Hepatocyte (in vitro differentiated cells): Measurements from ENCODE around the gene ATP10D. TPM values are rescaled to one million over a fixed set of nuclear protein-coding genes. Genes with fewer than 3 reads are reported as not detected.

Experiments
- DNase-seq: peaks from one replicate; pipeline ENCODE4 v3.0.0-alpha.2; 2016; ENCODE audit warnings: low spot score
- H2AFZ ChIP-seq: fragments of 200-600 bp; sonication (generic); 2 replicates; pipeline ENCODE4 v1.6.0; 2016; ENCODE audit warnings: antibody characterized with exemption, mild to moderate bottlenecking
- H3K27ac ChIP-seq: fragments of 200-600 bp; sonication (generic); 2 replicates; pipeline ENCODE4 v1.5.1; 2016; ENCODE audit warnings: mild to moderate bottlenecking
- H3K27me3 ChIP-seq: fragments of 200-600 bp; sonication (generic); 2 replicates; pipeline ENCODE4 v1.6.1; 2016
- H3K36me3 ChIP-seq: fragments of 200-600 bp; sonication (generic); replicated peaks from 2 replicates; pipeline ENCODE4 v1.5.1; 2016; ENCODE audit warnings: low read depth; ENCODE audit not compliant: insufficient read depth
- H3K4me1 ChIP-seq: fragments of 200-600 bp; sonication (generic); 2 replicates; pipeline ENCODE4 v1.5.1; 2016; ENCODE audit warnings: mild to moderate bottlenecking, moderate library complexity; ENCODE audit not compliant: insufficient read depth
- H3K4me2 ChIP-seq: fragments of 200-600 bp; sonication (generic); 2 replicates; pipeline ENCODE4 v1.6.0; 2016
- H3K4me3 ChIP-seq: fragments of 200-600 bp; sonication (generic); 2 replicates; pipeline ENCODE4 v1.5.1; 2016; ENCODE audit warnings: mild to moderate bottlenecking
- H3K79me2 ChIP-seq: fragments of 200-600 bp; sonication (generic); 2 replicates; pipeline ENCODE4 v1.6.0; 2017; ENCODE audit warnings: mild to moderate bottlenecking
- H3K9me2 ChIP-seq: fragments of 200-600 bp; sonication (generic); replicated peaks from 2 replicates; pipeline ENCODE4 v1.6.0; 2017; ENCODE audit warnings: mild to moderate bottlenecking; ENCODE audit not compliant: insufficient read depth
- H3K9me3 ChIP-seq: fragments of 200-600 bp; sonication (generic); 2 replicates; pipeline ENCODE4 v1.5.1; 2016; ENCODE audit warnings: low read depth, mild to moderate bottlenecking
- H4K20me1 ChIP-seq: fragments of 200-600 bp; sonication (generic); 2 replicates; pipeline ENCODE4 v1.6.0; 2016; ENCODE audit warnings: mild to moderate bottlenecking; ENCODE audit not compliant: insufficient read depth, poor library complexity, severe bottlenecking
- CTCF ChIP-seq: fragments of 200-600 bp; sonication (generic); IDR thresholded peaks from 2 replicates; pipeline ENCODE4 v1.5.1; 2016; ENCODE audit warnings: antibody characterized with exemption, mild to moderate bottlenecking; ENCODE audit not compliant: poor library complexity
- EZH2 ChIP-seq: fragments of 200-600 bp; sonication (generic); IDR thresholded peaks from 2 replicates; pipeline ENCODE4 v1.6.1; 2016; ENCODE audit warnings: antibody characterized with exemption, mild to moderate bottlenecking, borderline replicate concordance
- EZH2phosphoT487 ChIP-seq: fragments of 200-600 bp; sonication (generic); IDR thresholded peaks from one replicate; pipeline ENCODE4 v1.6.1; 2018; ENCODE audit warnings: antibody characterized with exemption, mild to moderate bottlenecking, low read depth, moderate library complexity; ENCODE audit not compliant: unreplicated experiment, severe bottlenecking
- WGBS: methylation state at CpG from one replicate; pipeline ENCODE4 v1.1.6; 2016; ENCODE audit warnings: low lambda C conversion rate; ENCODE audit errors: missing lambda C conversion rate; 5-methylcytosine and 5-hydroxymethylcytosine counted together
- polyA plus RNA-seq: library from polyadenylated mRNA; unstranded; fragments of >200 nt; fragmentation: Nextera tagmentation; extraction: Ambion mirVana; gene quantifications from 2 replicates; pipeline ENCODE4 v1.2.1, GENCODE V29; 2016
- total RNA-seq: library from RNA; depleted of rRNA; stranded (reverse); fragments of >200 nt; gene quantifications from 2 replicates; pipeline ENCODE4 v1.2.3, GENCODE V29; 2014

The ATP10D gene
- total and polyA plus RNA-seq, 2 experiments from 2014 or later: 8.0 to 14.7 TPM

GRCh38 chr4:47577779-47578553 lies 92.9 kb downstream of the ATP10D start:
- 39% methylated on average over 7 of the region's 7 CpGs for WGBS
- no peak overlapping the region for H3K4me3 ChIP-seq
- no peaks in the 10 kb centered on the region for H3K27me3 ChIP-seq
- no peaks in the 10 kb centered on the region for H3K36me3 ChIP-seq
- no peaks in the 10 kb centered on the region for H4K20me1 ChIP-seq
- no peak for DNase-seq
- no peaks in the 10 kb centered on the region for H3K79me2 ChIP-seq
- H3K4me1 ChIP-seq: no peaks in the 10 kb centered on the region
- no peak overlapping the region for H3K4me2 ChIP-seq
- H3K27ac ChIP-seq: no peak overlapping the region
- no peaks in the 10 kb centered on the region for H3K9me3 ChIP-seq
- no peak overlapping the region for H2AFZ ChIP-seq
- no peaks in the 10 kb centered on the region for H3K9me2 ChIP-seq
- no peak for TF ChIP-seq EZH2

GRCh38 chr4:47579235-47579634 lies 94.2 kb downstream of the ATP10D start:
- no peak for TF ChIP-seq EZH2phosphoT487
- no peak for TF ChIP-seq EZH2
- no peak for TF ChIP-seq CTCF
- 88% methylated on average over 3 of the region's 3 CpGs for WGBS
- H4K20me1 ChIP-seq: no peaks in the 10 kb centered on the region
- no peaks in the 10 kb centered on the region for H3K36me3 ChIP-seq
- no peak for DNase-seq
- no peak overlapping the region for H2AFZ ChIP-seq
- H3K9me3 ChIP-seq: no peaks in the 10 kb centered on the region
- no peaks in the 10 kb centered on the region for H3K4me1 ChIP-seq
- no peaks in the 10 kb centered on the region for H3K9me2 ChIP-seq
- H3K4me2 ChIP-seq: no peak overlapping the region
- H3K27ac ChIP-seq: no peak overlapping the region
- H3K4me3 ChIP-seq: no peak overlapping the region
- no peaks in the 10 kb centered on the region for H3K27me3 ChIP-seq
- no peaks in the 10 kb centered on the region for H3K79me2 ChIP-seq

- Histone ChIP-seq H3K4me1 (no peaks in the 10 kb centered on the region), H3K27me3 (no peaks in the 10 kb centered on the region), H3K9me2 (no peaks in the 10 kb centered on the region), H4K20me1 (no peaks in the 10 kb centered on the region), H3K27ac (no peak overlapping the region), H3K4me2 (no peak overlapping the region), H3K4me3 (no peak overlapping the region), H3K9me3 (no peaks in the 10 kb centered on the region), H3K79me2 (no peaks in the 10 kb centered on the region), H2AFZ (no peak overlapping the region), H3K36me3 (no peaks in the 10 kb centered on the region)
- no peak for DNase-seq
- 89% methylated on average over 1 of the region's 1 CpG for WGBS
- no peak for TF ChIP-seq CTCF
- no peak for TF ChIP-seq EZH2phosphoT487
- no peak for TF ChIP-seq EZH2
Observed at GRCh38 chr4:47590325-47590724, 105.2 kb downstream of the ATP10D start.

- H3K27ac ChIP-seq: no peak overlapping the region
- H3K27me3 ChIP-seq: no peaks in the 10 kb centered on the region
- no peak for DNase-seq
- WGBS: 54% methylated on average over 1 of the region's 1 CpG
- H3K4me1 ChIP-seq: no peaks in the 10 kb centered on the region
- no peaks in the 10 kb centered on the region for H3K36me3 ChIP-seq
- no peak overlapping the region for H3K4me3 ChIP-seq
- H3K9me3 ChIP-seq: no peaks in the 10 kb centered on the region
- no peaks in the 10 kb centered on the region for H3K9me2 ChIP-seq
- H4K20me1 ChIP-seq: no peaks in the 10 kb centered on the region
- TF ChIP-seq CTCF (no peak), EZH2 (no peak), EZH2phosphoT487 (no peak)
- no peak overlapping the region for H3K4me2 ChIP-seq
- no peak overlapping the region for H2AFZ ChIP-seq
- no peaks in the 10 kb centered on the region for H3K79me2 ChIP-seq
Observed at GRCh38 chr4:47597696-47598095, 112.6 kb downstream of the ATP10D start.
